Glutamatergic neuron (in vitro differentiated cells): Measurements from ENCODE around the gene KIRREL1. TPM values are rescaled to one million over a fixed set of nuclear protein-coding genes. Genes with fewer than 3 reads are reported as not detected.

ENCODE experiments used
- DNase-seq: peaks from one replicate; pipeline ENCODE4 v3.0.0; 2022
- H3K27ac Mint-ChIP-seq: one replicate; pipeline ENCODE4 v1.8.0; 2020; ENCODE audit warnings: mild to moderate bottlenecking, mixed read lengths, inconsistent platforms; ENCODE audit not compliant: unreplicated experiment
- H3K27me3 Mint-ChIP-seq: one replicate; pipeline ENCODE4 v1.8.0; 2020; ENCODE audit warnings: mild to moderate bottlenecking, moderate library complexity, mixed read lengths, inconsistent platforms; ENCODE audit not compliant: unreplicated experiment
- H3K36me3 Mint-ChIP-seq: one replicate; pipeline ENCODE4 v1.8.0; 2020; ENCODE audit warnings: mild to moderate bottlenecking, mixed read lengths, inconsistent platforms; ENCODE audit not compliant: unreplicated experiment
- H3K4me1 Mint-ChIP-seq: one replicate; pipeline ENCODE4 v1.8.0; 2020; ENCODE audit warnings: mild to moderate bottlenecking, low read depth, mixed read lengths, inconsistent platforms; ENCODE audit not compliant: unreplicated experiment
- H3K4me3 Mint-ChIP-seq: one replicate; pipeline ENCODE4 v1.8.0; 2020; ENCODE audit warnings: mild to moderate bottlenecking, mixed read lengths, inconsistent platforms; ENCODE audit not compliant: unreplicated experiment
- H3K9me3 Mint-ChIP-seq: one replicate; pipeline ENCODE4 v1.8.0; 2020; ENCODE audit warnings: mild to moderate bottlenecking, moderate library complexity, mixed read lengths, inconsistent platforms; ENCODE audit not compliant: unreplicated experiment
- CTCF ChIP-seq: fragments of 200-600 bp; sonication (generic); IDR thresholded peaks from one replicate; pipeline ENCODE4 v1.5.0; 2021; ENCODE audit not compliant: partially characterized antibody, unreplicated experiment
- total RNA-seq: library from RNA; stranded (reverse); fragmentation: NEBNext Ultra II Directional; extraction: Animal tissue kit (Norgen Biotek cat#: 25700); gene quantifications from one replicate; pipeline ENCODE4 v1.2.1, GENCODE V29; 2021; ENCODE audit not compliant: unreplicated experiment

The KIRREL1 gene
- total RNA-seq, 1 donor from 2014 or later, result 8.1 TPM

- H3K9me3 Mint-ChIP-seq, result peaks cover 2% of the 10 kb centered on the region
- H3K27ac Mint-ChIP-seq, result no peak overlapping the region
- DNase-seq, result no peak
- H3K4me1 Mint-ChIP-seq, result no peaks in the 10 kb centered on the region
- no peaks in the 10 kb centered on the region for H3K27me3 Mint-ChIP-seq
- no peaks in the 10 kb centered on the region for H3K36me3 Mint-ChIP-seq
- H3K4me3 Mint-ChIP-seq, result no peak overlapping the region
- TF ChIP-seq CTCF, result no peak
Observed at GRCh38 chr1:157951230-157951629, 42.2 kb upstream of the KIRREL1 start.

- no peak for DNase-seq
- no peak overlapping the region for H3K4me3 Mint-ChIP-seq
- H3K9me3 Mint-ChIP-seq, result peaks cover 2% of the 10 kb centered on the region
- no peak overlapping the region for H3K27ac Mint-ChIP-seq
- H3K4me1 Mint-ChIP-seq, result no peaks in the 10 kb centered on the region
- H3K36me3 Mint-ChIP-seq, result no peaks in the 10 kb centered on the region
- TF ChIP-seq CTCF, result no peak
- H3K27me3 Mint-ChIP-seq, result no peaks in the 10 kb centered on the region
Observed at GRCh38 chr1:157952601-157953000, 40.8 kb upstream of the KIRREL1 start.

GRCh38 chr1:157955221-157955620 lies 38.2 kb upstream of the KIRREL1 start:
- Mint-ChIP-seq H3K4me3 (no peak overlapping the region), H3K4me1 (no peaks in the 10 kb centered on the region), H3K9me3 (no peaks in the 10 kb centered on the region), H3K27ac (no peak overlapping the region), H3K27me3 (no peaks in the 10 kb centered on the region), H3K36me3 (no peaks in the 10 kb centered on the region)
- no peak for DNase-seq
- TF ChIP-seq CTCF, result no peak

GRCh38 chr1:157955857-157956256 lies 37.6 kb upstream of the KIRREL1 start:
- Mint-ChIP-seq H3K27me3 (no peaks in the 10 kb centered on the region), H3K4me3 (no peak overlapping the region), H3K9me3 (no peaks in the 10 kb centered on the region), H3K4me1 (no peaks in the 10 kb centered on the region), H3K36me3 (no peaks in the 10 kb centered on the region), H3K27ac (no peak overlapping the region)
- no peak for DNase-seq
- TF ChIP-seq CTCF, result no peak

GRCh38 chr1:157956732-157957131 lies 36.7 kb upstream of the KIRREL1 start:
- no peak overlapping the region for H3K27ac Mint-ChIP-seq
- peaks cover 2% of the 10 kb centered on the region for H3K27me3 Mint-ChIP-seq
- H3K4me3 Mint-ChIP-seq, result no peak overlapping the region
- H3K36me3 Mint-ChIP-seq, result no peaks in the 10 kb centered on the region
- no peaks in the 10 kb centered on the region for H3K4me1 Mint-ChIP-seq
- TF ChIP-seq CTCF, result no peak
- no peak for DNase-seq
- no peaks in the 10 kb centered on the region for H3K9me3 Mint-ChIP-seq
